ENCODE data around the gene OR2H2.

OR2H2 gene

DNA sequence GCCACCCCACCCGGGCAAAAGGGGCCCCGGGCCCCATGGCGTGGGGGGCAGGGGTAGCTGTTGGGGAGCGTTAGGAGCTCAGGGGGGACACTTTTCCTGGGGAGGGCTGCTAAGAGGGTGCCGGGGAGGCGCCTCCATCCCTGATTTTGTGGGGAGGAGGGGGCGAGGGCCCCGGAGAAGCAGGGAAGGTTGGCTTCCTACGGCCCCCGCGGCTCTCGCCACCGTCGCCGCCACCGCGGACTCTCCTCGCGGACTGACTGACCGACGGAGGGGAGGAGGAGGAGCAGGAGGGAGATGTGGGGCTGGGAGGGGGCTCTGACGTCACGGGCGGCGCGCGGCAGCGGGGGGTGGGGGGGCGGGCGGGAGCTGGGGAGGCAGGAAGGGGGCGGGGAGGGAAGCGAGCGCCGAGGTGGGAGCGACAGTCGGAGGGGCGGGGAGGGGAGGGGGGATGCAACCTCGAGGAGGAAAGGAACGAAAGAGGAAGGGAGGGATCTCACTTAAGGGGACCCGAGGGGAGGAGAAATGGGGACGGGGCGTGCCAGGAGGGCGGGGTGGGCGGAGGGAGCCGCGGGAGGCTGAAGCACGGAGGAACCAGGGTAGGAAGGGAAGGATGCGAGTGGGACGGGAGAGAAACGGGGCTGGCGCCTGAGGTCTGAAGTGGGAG is 43.0 kb downstream of the OR2H2 start:
- DNase-seq: peak; percentile 39 to 94 (median 69)
- intact Hi-C loops (cut with DNase I): no loop called here

DNA sequence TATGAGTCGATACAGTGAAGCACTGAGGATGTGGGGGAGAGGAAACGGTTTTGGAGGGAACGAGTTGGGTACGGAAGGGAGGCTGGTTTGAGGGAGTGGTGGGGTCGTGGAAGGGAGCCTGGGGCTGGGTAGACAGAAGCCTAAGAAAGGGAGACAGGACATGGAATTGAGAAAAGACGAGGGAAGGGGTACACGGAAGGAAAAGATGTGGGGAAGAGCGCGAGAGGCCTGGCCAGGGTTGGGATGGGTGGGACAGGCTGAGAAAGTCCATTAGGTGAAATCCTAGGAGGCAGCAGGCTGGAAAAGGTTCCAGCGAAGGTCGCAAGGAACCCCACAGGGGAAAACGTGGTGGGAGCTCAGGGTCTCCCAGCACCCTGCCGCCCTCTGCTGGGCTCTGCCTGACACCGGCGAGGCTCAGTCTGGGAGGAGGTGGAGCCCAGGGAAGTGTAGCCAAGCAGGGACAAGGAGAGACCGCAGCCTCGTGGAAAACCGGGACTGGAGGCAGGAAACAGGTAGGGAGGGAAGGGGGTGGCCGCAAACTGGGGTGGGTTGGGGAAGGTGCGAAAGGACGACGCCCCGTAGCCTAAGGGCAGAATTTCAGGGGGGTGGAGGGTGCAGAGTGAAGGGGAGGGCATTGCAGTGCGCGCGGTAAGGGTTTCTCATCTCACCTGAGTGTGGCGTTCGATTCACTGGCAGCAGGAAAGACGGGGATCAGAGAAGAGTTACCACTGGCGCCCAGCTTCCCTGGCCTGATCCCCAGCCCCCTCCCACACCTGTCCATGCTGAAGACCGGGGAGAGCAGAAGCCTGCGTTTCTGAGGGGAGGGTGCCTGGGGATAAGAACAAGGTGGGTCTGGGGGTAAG is 43.7 kb downstream of the OR2H2 start:
- intact Hi-C loops (cut with DNase I): no loop called here
- DNase-seq: peak; percentile 64 to 97 (median 82)

- DNase-seq: no peak
- intact Hi-C loops (cut with DNase I): no loop called here
These were observed 44.6 kb downstream of the OR2H2 start for GRCh38 chr6:29629571-29629970.

- DNase-seq: no peak
- intact Hi-C loops (cut with DNase I): no loop called here
These were observed 45.4 kb downstream of the OR2H2 start for GRCh38 chr6:29630315-29630714.

DNA sequence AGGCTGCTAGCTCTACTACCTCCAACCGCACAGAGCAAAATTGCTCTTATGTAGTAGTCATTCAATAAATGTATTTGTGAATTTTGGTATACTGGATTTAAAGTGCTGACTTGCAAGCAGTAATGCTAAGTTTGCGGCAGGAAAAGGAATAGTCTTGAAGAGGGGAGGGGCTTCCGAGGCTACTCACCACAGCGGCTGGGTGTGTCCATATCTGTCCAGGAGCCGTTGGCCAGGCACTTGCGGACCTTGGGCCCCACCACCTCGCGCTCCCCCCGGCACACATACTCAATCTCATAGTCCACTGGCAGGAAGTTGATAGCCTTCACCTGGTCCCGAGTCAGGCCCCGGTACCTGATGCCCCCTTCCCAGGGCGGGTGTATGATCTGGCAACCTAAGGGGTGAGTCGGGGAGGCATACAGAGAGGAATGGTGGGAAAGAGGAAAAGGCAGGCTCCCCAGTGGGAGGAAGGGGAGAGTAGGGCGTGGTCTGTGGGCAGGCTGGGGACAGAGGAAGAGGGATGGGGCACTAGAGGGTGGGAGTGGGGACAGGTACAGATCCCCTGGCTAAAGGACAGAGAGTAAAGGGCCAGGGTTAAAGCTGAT is 46.4 kb downstream of the OR2H2 start:
- intact Hi-C loops (cut with DNase I): no loop called here
- no peak for DNase-seq

GRCh38 chr6:29631860-29632731 is 47.2 kb downstream of the OR2H2 start:
- intact Hi-C loops (cut with DNase I): no loop called here
- DNase-seq: peak in 9 of 10 donors; percentile 42 to 94 (median 65)

DNA sequence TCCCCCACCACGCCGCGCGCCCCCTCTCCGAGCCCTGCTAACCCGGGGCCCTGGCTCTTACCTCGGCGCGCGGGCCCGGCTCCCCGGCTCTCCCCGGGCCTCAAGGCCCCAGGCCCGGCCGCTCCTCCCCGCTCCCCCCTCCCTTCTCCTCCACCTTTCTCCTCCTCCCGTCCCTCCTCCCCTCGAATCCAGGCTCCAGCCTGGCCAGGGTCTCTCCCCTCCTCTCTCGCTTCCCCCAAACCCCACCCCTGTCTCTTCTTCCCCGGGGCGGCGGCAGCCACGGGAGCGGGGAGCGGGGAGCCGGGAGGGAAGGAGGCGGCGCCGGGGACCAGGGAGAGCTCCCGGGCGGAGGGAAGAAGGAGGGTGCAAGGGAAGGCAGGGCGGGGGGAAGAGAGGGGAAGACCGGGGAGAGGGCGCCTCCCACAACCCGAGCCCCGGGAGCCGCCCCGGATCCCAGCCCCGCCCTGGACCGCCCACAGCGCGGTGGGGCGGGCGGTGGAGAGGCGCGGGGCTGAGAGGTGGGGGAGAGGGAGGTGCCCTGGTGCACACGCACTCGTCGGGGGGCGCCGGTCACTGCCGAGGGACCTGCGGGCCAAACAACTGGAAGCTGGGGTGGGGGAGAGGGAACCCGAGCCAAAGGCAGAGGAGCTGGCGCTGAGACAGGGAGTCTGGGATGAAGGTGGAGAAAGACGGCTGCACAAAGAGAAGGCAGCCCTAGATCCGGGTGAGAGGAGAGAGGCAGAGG is 48.0 kb downstream of the OR2H2 start, which contains the start of gene GABBR1:
Gene GABBR1, minus strand, starts transcription at position 395 of the 745 bp plus-strand sequence. CDS start 798 bp downstream, outside the sequence.
- peak; percentile 56 to 98 (median 88) for DNase-seq
- intact Hi-C loops (cut with DNase I): no loop called here

DNA sequence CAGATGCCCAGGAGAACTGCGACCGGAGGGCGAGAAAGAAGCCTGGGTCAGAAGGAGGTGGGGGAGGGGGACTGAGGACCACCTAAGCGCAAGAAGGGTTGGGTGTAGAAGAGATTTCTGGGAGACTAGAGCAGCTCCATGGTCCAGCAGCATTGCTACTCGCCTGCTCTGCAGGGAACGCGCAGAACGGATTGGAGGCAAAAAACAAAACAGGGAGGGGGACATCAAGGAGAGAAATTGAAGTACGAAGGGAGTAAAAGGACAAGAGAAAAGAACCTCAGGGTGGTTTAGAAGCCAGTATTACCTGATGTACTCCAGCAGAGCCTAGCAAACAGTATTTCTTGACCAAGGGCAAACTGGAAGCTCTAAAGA is 48.6 kb downstream of the OR2H2 start:
- intact Hi-C loops (cut with DNase I): no loop called here
- peak in 2 of 10 donors; percentile 42 to 79 for DNase-seq

- intact Hi-C loops (cut with DNase I): no loop called here
These were observed 52.3 kb downstream of the OR2H2 start for GRCh38 chr6:29637247-29637646.

More at GRCh38 chr6:29637247-29637646, 52.3 kb downstream of the OR2H2 start:
- no peak for DNase-seq

All from posterior cingulate gyrus (tissue), 11 donors.